Ishikawa (cell line): ENCODE results near the gene SSH2.

Experiments used
- CEBPB ChIP-seq: IDR thresholded peaks from 2 replicates; pipeline ENCODE4 v1.6.1; 2012
- CREB1 ChIP-seq: IDR thresholded peaks from 2 replicates; pipeline ENCODE4 v1.6.1; 2012; ENCODE audit warnings: low read depth
- EGR1 ChIP-seq: IDR thresholded peaks from 2 replicates; pipeline ENCODE4 v1.6.1; 2012
- EP300 ChIP-seq: IDR thresholded peaks from 2 replicates; pipeline ENCODE4 v1.6.1; 2012; ENCODE audit warnings: borderline replicate concordance
- FOXM1 ChIP-seq: IDR thresholded peaks from 2 replicates; pipeline ENCODE4 v1.6.1; 2012; ENCODE audit warnings: low read depth, borderline replicate concordance
- NFIC ChIP-seq: IDR thresholded peaks from 2 replicates; pipeline ENCODE4 v1.6.1; 2012
- RAD21 ChIP-seq: IDR thresholded peaks from 2 replicates; pipeline ENCODE4 v1.6.1; 2012; ENCODE audit warnings: low read depth
- TAF1 ChIP-seq: IDR thresholded peaks from 2 replicates; pipeline ENCODE4 v1.6.1; 2012; ENCODE audit warnings: low read depth, mild to moderate bottlenecking
- TCF12 ChIP-seq: IDR thresholded peaks from 2 replicates; pipeline ENCODE4 v1.6.1; 2012; ENCODE audit warnings: low read depth
- TEAD4 ChIP-seq: IDR thresholded peaks from 2 replicates; pipeline ENCODE4 v1.6.1; 2012
- YY1 ChIP-seq: IDR thresholded peaks from 2 replicates; pipeline ENCODE4 v1.6.1; 2012; ENCODE audit warnings: low read depth
- ZBTB7A ChIP-seq: IDR thresholded peaks from 2 replicates; pipeline ENCODE4 v1.6.1; 2012; ENCODE audit warnings: low read depth
- TF ChIP-seq, protein P1 (sequence below): IDR thresholded peaks from 2 replicates; pipeline ENCODE4 v1.6.1; 2012; ENCODE audit warnings: low read depth, mild to moderate bottlenecking
- TF ChIP-seq, protein P2 (sequence below): IDR thresholded peaks from 2 replicates; pipeline ENCODE4 v1.6.1; 2012
- TF ChIP-seq, protein P3 (sequence below): IDR thresholded peaks from 2 replicates; pipeline ENCODE4 v1.6.1; 2012

Gene SSH2

DNA sequence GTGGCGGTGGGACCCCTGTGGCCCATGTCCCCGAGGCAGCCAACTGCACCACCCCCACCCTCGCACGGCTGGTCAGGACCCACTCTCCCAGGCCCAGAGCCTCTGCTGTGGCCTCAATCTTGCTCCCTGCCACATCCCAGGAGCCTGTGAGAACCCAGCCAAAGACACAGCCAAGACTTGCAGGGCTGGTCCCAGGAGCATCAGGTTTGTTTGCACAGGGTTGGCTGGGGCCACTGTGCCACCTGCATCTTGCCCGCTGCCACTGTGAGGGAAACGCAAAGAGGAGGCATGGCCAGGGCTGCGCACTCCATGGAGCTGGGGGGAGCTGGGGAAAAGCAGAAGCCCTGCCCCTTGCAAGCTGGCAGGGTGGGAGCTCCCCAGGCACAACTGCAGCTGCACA lies 92.5 kb downstream of the SSH2 start:
- TF ChIP-seq, protein P1, sequence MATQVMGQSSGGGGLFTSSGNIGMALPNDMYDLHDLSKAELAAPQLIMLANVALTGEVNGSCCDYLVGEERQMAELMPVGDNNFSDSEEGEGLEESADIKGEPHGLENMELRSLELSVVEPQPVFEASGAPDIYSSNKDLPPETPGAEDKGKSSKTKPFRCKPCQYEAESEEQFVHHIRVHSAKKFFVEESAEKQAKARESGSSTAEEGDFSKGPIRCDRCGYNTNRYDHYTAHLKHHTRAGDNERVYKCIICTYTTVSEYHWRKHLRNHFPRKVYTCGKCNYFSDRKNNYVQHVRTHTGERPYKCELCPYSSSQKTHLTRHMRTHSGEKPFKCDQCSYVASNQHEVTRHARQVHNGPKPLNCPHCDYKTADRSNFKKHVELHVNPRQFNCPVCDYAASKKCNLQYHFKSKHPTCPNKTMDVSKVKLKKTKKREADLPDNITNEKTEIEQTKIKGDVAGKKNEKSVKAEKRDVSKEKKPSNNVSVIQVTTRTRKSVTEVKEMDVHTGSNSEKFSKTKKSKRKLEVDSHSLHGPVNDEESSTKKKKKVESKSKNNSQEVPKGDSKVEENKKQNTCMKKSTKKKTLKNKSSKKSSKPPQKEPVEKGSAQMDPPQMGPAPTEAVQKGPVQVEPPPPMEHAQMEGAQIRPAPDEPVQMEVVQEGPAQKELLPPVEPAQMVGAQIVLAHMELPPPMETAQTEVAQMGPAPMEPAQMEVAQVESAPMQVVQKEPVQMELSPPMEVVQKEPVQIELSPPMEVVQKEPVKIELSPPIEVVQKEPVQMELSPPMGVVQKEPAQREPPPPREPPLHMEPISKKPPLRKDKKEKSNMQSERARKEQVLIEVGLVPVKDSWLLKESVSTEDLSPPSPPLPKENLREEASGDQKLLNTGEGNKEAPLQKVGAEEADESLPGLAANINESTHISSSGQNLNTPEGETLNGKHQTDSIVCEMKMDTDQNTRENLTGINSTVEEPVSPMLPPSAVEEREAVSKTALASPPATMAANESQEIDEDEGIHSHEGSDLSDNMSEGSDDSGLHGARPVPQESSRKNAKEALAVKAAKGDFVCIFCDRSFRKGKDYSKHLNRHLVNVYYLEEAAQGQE = no peak
- TF ChIP-seq CREB1 = no peak
- no peak for TF ChIP-seq CEBPB
- no peak for TF ChIP-seq ZBTB7A
- no peak for TF ChIP-seq YY1
- TF ChIP-seq EGR1 = no peak
- TF ChIP-seq TEAD4 = no peak
- TF ChIP-seq, protein P2, sequence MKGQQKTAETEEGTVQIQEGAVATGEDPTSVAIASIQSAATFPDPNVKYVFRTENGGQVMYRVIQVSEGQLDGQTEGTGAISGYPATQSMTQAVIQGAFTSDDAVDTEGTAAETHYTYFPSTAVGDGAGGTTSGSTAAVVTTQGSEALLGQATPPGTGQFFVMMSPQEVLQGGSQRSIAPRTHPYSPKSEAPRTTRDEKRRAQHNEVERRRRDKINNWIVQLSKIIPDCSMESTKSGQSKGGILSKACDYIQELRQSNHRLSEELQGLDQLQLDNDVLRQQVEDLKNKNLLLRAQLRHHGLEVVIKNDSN = no peak
- no peak for TF ChIP-seq TCF12
- no peak for TF ChIP-seq EP300
- TF ChIP-seq, protein P3, sequence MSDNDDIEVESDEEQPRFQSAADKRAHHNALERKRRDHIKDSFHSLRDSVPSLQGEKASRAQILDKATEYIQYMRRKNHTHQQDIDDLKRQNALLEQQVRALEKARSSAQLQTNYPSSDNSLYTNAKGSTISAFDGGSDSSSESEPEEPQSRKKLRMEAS = no peak
- no peak for TF ChIP-seq NFIC
- no peak for TF ChIP-seq RAD21
- TF ChIP-seq FOXM1 = no peak
- TF ChIP-seq TAF1 = no peak

DNA sequence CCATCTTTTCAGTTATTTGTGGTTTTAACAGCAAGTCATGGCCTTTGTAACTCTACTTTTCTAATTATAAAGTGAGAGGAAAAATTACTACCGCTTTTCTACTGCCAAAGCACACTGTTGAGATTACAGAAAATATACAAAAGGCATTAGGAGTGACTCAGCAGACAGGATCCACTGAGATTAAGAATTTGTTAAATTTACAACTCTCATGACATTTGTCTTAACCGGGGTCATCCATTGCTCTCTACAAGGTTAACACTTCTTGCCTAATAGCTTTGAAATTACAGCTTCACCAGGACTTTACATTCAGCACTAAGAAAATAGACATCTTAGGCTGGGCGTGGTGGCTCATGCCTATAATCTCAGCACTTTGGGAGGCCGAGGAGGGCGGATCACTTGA lies 93.4 kb downstream of the SSH2 start:
- TF ChIP-seq CEBPB = no peak
- TF ChIP-seq, protein P1 = no peak
- TF ChIP-seq EP300 = no peak
- no peak for TF ChIP-seq TAF1
- no peak for TF ChIP-seq YY1
- no peak for TF ChIP-seq RAD21
- TF ChIP-seq EGR1 = no peak
- TF ChIP-seq, protein P3 = no peak
- no peak for TF ChIP-seq CREB1
- TF ChIP-seq TCF12 = no peak
- TF ChIP-seq, protein P2 = no peak
- no peak for TF ChIP-seq TEAD4
- TF ChIP-seq ZBTB7A = no peak
- TF ChIP-seq NFIC = no peak
- no peak for TF ChIP-seq FOXM1

DNA sequence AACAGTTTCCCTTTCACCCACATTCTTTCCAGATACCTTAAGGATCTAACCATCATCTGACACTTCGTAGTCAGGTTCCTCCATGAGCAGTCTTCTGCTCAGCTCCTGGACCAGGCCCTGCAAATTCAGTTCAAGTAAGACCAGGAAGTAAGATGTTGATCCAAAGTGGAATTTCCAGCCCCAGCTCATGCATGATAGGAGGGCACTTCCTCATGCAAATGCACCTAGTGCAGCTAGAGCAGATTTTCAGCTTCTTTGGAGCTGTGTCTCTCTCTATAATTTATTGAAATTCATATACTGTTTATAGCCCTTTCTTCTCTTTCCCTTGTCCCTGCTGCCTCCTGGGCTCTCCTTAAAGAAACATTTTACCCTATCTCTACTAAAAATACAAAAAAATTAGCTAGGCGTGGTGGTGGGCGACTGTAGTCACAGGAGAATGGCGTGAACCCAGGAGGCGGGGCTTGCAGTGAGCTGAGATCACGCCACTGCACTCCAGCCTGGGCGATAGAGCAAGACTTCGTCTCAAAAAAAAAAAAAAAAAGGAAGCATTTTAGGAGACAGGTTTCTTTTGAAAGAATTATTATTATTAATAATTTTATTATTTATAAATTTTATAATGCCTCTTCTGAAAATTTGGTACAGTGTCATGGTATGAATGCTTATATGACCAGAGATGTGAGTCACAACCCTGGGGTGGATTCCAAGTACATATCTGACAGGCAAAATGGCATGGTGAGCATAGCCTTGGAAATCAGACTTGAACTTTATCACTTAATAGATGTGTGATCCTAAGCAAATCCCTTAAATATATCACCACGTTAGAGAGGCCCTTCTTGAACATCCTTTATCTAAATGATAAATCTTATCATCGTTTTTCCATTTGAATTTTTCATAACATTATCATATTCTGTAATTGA lies 94.3 kb downstream of the SSH2 start:
- no peak for TF ChIP-seq TCF12
- TF ChIP-seq TEAD4 = no peak
- TF ChIP-seq RAD21 = no peak
- TF ChIP-seq, protein P3 = no peak
- TF ChIP-seq CREB1 = no peak
- TF ChIP-seq NFIC = no peak
- TF ChIP-seq, protein P1 = no peak
- TF ChIP-seq ZBTB7A = no peak
- no peak for TF ChIP-seq EP300
- TF ChIP-seq FOXM1 = no peak
- no peak for TF ChIP-seq CEBPB

DNA sequence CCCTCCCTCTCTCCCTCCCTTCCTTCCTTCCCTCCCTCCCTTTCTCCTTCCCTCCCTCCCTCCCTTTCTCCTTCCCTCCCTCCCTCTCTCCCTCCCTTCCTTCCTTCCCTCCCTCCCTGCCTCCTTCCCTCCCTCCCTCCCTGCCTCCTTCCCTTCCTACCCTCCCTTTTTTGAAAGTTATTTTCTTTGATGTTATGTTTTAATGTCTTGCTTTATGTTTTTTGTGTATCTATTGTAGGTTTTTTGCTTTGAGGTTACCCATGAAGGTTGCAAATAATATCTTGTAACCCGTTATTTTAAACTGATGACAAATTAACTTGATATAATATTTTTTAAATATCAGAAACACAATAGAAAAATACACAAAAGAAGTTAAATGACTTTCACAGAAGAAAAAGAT lies 96.2 kb downstream of the SSH2 start:
- TF ChIP-seq TCF12 (no peak), EGR1 (no peak)
